CD4-positive, alpha-beta T cell treated with Interleukin-15 for 1 hour (primary cell): ENCODE data around the gene MFAP1.
"Not testable (repeated sequence)": the region's sequence is repeated elsewhere in the genome, so short reads cannot be mapped to it uniquely, and the experiment has no call there.

Experiments used
- DNase-seq: peaks from one replicate; pipeline ENCODE4 v3.0.0-alpha.2; 2020

The MFAP1 gene, protein sequence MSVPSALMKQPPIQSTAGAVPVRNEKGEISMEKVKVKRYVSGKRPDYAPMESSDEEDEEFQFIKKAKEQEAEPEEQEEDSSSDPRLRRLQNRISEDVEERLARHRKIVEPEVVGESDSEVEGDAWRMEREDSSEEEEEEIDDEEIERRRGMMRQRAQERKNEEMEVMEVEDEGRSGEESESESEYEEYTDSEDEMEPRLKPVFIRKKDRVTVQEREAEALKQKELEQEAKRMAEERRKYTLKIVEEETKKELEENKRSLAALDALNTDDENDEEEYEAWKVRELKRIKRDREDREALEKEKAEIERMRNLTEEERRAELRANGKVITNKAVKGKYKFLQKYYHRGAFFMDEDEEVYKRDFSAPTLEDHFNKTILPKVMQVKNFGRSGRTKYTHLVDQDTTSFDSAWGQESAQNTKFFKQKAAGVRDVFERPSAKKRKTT

DNA sequence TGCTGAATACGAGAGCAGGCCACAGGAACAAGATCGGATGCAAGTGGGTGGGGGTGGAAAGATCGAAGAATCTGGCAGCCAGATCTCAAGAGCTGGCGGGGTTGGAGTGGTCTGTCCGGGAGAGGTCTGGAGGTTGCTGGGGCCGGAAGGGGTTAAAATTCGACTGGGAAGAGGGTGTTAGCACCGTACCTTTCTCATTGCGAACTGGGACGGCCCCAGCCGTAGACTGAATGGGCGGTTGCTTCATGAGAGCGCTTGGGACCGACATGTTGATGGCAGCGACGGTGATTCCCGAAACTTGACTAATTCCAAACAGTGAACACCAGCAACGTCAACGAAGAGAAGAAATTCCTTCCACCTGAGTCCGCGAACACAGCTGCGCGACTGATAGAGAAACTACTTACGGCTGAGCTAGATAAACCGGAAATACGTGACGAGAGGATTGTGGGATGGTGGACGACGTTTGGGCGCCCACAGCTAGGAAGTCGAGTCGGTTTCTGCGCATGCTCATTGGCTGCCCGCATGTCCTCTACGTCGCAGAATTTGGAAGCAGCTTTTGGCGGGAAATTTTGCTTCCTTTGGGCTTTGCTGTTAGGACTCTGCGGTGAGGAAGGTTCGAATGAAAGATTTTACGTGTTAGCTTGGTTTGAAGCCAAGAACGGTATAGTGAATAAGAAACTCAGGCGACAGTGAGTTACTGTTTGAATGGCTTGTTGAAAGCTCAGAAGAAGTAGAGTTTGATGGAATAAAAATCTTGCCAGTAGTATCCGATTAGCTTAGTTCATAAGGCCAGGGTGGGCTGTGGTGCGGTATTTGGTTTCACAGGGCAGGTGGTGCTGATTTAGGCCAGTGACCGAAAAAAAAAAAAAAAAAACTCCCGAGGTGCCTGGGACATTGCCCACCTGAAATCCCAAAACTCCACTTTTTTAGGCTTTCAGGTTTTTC is at the start of gene MFAP1:
Gene MFAP1 (minus strand): TSS at position 389 of the 945 bp plus-strand sequence. CDS start 121 bp downstream, at position 268.
- peak; percentile 96 for DNase-seq

DNA sequence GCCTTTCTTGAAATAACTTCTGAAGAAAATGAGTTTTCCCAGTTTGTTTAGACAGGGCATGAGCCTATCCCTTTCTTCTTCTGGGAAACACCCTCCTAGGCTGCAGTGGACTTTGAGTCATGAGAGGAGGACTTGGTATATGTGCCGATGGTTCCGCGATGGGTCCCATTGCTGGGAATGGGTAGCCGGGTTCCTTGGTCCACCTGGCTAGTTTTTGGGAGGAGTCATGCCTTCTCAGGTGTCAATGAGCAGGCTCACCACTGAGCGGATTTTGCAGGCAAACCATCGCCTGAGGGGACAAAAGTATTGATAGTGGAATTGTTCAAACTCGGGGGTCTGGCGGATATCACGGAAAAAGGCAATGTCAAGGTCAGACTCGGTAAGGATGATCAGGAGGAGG is 49.2 kb upstream of the MFAP1 start:
- no peak for DNase-seq

DNA sequence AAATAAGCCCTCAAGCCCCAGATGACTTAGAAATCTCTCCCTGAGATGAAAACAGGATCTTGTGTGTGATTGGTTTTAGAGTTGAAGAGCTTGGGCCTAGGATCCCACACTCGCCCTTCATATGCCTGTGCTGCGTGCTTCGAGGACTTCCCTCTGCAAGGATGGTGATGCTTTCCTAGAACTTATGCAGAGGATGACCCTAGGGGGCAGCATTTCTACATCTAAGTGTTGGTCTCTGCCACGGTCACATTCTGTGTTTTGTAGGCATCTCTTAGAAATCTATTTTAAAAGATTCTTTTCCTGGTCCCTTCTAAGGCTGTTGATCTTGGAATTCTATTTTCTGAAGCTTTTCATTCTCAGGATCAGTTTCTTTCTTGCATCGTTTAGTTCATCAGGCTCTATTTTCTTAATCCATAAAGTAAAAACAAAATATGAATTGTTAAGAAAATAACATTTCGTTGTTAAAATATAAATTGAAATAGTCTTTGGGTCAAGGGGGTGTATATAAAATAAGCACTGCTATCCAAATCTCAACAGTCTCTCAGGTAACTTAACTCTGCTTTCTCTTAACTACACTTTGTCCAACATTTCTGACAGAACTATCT is 48.0 kb upstream of the MFAP1 start:
- no peak for DNase-seq

DNA sequence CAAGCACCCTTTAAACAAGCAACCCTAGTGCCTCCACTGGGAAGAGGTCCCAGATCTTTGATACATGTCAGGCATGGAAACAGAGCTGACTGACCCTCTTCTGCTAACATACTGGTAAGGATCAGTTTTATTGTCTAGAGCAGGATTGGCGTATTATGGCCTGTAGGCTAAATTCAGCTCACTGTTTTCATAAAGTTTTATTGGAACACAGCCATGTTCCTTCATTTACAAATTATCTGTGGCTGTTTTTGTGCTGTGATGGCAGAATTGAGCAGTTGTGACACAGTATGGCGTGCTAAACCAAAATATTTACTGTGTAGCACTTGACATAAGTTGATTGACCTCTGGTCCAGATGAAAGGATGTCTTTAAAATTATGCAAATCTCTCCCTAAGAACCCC is 47.3 kb upstream of the MFAP1 start:
- DNase-seq: no peak

DNA sequence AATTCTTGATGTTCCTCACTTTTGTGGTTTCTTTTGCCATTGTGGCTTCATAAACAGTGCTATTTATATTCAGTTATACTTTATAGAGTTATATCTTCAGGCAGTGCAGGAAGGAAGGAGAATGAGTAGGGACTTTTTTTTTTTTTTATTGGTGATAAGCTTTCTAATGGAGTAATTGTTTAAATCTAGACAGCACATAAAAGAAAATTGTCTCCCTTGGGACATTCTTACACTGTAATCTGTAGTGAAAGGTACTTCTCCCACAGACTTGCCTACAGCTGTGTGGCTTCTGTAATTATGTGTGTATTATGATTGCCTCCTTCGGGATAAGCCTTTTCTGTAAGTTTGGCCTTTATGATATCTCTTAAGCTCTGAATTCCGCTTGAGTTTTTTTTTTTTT is 43.9 kb upstream of the MFAP1 start:
- DNase-seq: no peak

DNA sequence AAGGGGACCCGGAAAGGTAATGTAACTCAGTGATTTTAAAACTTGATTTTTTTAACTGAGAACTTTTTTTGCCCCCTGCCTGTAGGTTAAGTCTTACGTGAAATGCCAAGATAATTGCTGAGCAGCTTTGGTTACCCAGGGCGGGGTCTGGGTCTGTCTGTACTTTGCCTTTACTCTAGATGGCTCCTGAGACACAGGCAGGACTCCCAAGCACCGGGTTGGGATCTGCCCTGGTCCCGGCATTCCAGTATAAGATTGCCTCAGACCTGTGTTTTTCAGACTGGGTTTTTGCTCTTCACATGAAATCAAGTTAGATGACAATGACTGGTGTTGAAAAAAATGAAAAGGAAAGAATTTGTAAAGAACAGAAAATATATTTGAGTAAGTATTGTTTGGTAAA is 42.6 kb upstream of the MFAP1 start:
- DNase-seq: no peak

DNA sequence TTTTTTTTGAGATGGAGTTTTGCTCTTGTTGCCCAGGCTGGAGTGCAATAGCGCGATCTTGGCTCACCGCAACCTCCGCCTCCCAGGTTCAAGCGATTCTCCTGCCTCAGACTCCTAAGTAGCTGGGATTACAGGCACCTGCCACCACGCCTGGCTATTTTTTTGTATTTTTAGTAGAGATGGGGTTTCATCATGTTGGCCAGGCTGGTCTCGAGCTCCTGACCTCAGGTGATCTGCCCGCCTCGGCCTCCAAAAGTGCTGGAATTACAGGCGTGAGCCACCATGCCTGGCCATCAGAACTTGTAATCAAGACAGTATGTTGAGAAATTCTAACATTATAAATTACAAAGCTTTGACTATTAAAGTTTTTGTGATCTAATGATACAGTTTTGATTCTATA is 42.1 kb upstream of the MFAP1 start:
- DNase-seq: not testable (repeated sequence)

DNA sequence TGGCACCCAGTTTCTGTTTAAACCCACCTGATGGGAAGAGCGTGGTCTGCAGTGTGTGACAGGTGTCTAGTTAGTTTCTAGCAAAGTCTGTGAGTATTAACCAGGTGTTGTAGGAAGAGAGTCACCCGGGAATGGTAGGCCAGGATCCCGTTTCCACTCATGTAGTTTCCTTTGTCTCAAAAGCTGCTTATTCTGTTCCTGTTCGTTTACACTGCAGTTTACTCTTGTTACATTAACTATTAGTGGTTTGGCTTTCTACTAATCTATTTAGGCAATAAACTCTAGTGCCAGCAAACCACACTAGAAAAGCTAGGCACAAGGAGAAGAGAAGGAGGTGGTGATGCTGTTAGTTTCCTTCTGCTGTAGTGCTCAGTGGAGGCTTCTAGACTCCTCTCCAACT is 35.1 kb upstream of the MFAP1 start:
- DNase-seq: no peak

DNA sequence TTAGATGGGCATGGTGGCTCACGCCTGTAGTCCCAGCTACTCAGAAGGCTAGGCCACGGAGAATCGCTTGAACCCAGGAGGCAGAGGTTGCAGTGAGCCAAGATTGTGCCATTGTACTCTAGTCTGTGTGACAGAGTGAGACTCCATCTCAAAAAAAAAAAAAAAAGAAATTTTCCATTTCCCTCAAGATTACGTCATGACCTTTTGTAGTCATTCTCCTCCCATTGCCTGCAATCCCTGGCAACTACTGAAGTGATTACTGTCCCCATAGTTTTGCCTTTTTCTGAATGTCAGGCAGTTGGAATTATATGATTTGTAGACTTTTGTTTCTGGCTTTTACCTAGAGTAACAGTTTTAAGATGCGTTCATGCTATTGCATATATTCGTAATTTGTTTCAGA is 30.3 kb upstream of the MFAP1 start:
- DNase-seq: no peak

DNA sequence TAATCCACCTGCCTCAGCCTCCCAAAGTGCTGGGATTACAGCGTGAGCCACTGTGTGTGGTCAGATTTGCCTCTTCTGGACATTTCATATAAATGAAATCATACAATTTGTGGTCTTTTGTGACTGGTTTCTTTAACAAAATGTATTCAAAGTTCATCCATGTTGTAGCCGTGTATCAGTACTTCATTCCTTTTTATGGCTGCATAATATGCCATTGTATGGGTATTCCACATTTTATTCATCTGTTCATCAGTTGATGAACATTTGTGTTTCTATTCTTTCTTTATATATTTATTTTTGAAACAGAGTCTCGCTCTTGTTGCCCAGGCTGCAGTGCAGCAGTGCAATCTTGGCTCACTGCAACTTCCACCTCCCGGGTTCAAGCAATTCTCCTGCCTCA is 28.1 kb upstream of the MFAP1 start:
- DNase-seq: no peak

DNA sequence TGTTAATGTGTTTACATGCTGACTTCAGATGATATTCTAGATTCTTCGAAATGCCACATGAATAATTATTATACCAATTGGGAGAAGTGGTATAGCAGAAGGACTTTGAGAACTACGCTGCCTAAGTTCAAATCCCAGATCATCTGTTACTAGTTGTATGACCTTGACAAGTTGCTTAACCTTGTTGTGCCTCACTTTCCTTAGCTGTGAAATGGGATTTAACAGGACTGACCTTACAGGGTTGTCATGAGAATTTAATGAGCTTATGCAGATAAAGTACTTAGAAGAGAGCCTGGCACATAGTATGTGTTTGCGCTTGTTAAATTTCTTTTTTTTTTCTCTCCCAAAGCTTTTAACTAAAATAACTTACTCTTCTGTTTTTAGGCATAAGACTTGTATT is 26.8 kb upstream of the MFAP1 start:
- no peak for DNase-seq

DNA sequence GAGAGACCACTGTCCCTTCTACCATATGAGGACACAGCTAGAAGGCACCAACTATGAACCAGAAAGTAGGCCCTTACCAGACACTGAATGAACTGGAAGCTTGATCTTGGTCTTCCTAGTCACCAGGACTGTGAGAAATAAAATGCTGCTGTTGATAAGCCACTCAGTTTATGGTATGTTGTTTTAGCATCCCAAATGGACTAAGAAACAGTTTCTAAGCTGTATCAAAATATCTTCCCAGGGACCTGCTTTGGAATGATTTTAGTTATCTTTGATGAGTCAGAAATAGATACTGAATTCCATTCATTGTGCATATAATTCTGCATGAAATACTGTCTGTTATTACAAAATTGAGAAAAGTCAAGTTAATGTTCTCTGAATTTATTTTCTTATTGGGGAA is 20.9 kb upstream of the MFAP1 start:
- DNase-seq: no peak

DNA sequence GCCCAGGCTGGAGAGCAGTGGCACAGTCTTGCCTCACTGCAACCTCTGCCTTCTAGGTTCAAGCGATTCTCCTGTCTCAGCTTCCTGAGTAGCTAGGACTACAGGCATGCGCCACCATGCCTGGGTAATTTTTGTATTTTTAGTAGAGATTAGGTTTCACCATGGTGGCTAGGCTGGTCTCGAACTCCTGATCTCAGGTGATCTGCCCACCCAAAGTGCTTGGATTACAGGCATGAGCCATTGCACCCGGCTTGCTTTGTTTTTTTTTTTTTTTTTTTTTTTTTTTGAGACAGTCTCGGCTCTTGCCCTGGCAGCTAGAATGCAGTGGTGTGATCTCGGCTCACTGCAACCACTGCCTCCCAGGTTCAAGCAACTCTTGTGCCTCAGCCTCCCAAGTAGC is 8.0 kb upstream of the MFAP1 start:
- DNase-seq: not testable (repeated sequence)

DNA sequence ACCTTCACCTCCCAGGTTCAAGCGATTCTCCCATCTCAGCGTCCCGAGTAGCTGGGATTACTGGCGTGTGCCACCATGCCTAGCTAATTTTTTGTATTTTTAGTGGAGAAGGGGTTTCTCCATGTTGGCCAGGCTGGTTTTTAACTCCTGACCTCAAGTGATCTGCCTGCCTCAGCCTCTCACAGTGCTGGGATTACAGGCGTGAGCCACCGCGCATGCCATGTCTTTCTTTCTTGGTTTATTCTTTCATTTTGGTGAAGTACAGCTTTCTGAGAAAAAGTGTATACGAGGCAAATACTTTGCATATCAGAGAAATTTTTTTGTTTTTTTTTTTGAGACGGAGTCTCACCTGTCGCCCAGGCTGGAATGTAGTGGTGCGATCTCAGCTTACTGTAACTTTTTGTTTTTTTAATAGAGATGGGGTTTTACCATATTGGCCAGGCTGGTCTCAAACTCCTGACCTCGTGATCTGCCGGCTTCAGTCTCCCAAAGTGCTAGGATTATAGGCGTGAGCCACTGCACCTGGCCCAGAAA is 7.1 kb upstream of the MFAP1 start:
- DNase-seq: not testable (repeated sequence)

DNA sequence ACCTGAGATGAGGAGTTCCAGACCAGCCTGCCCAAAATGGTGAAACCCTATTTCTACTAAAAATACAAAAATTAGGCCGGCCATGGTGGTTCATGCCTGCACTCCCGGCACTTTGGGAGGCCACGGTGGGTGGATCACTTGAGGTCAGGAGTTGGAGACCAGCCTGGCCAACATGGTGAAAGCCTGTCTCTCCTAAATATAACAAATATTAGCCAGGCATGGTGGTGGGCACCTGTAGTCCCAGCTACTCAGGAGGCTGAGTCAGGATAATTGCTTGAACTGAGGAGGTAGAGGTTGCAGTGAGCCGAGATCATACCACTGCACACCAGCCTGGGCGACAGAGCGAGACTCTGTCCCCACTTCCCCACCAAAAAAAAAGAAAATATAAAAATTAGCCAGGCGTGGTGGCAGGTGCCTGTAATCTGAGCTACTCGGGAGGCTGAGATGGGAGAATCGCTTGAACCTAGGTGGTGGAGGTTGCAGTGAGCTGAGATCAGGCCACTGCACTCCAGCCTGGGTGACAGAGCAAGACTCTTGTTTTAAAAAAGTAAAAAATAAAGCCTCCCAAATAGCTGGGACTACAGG is 6.3 kb upstream of the MFAP1 start:
- not testable (repeated sequence) for DNase-seq

DNA sequence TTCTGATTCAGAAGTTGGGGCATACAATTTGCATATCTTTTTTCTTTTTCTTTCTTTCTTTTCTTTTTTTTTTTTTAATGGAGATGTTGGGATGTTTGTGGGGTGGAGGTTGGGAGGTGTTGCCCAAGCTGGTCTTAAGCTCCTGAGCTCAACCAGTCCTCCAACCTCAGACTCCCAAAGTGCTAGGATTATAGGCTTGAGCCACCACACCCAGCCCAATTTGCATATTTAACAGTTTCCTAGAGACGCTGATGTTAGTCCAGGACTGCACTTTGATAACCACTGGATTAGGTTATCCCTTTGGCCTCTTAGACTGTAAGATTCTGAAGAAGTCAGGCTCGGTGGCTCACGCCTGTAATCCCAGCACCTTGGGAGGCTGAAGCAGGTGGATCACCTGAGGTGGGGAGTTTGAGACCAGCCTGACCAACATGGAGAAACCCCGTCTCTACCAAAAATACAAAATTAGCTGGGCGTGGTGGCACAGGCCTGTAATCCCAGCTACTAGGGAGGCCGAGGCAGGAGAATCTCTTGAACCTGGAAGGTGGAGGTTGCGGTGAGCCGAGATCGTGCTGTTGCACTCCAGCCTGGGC is 5.6 kb upstream of the MFAP1 start:
- not testable (repeated sequence) for DNase-seq

DNA sequence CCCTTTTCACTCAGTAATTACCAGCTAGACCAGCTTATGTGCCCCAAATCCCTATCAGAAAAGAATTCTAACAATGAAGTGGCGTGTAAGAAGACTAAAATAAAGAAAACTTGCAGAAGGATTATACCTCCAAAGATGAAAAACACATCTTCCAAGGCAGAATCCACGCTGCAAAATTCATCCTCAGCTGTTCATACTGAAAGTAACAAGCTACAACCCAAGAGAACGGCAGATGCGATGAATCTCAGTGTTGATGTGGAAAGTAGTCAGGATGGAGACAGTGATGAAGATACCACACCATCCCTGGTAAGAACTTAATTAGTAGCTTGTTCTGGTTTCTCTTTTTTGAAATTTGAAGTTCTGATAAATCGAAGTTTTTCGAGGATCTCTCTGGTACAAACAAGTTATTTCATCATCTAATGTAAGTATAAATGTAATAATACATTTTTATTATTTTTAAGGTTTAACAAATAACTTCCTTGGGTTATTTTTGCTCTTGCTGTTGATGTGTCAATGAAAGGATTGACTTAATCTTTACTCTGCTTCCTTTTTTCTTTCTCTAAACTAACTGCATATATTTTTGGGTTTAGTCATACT is 3.7 kb upstream of the MFAP1 start:
- DNase-seq: no peak

DNA sequence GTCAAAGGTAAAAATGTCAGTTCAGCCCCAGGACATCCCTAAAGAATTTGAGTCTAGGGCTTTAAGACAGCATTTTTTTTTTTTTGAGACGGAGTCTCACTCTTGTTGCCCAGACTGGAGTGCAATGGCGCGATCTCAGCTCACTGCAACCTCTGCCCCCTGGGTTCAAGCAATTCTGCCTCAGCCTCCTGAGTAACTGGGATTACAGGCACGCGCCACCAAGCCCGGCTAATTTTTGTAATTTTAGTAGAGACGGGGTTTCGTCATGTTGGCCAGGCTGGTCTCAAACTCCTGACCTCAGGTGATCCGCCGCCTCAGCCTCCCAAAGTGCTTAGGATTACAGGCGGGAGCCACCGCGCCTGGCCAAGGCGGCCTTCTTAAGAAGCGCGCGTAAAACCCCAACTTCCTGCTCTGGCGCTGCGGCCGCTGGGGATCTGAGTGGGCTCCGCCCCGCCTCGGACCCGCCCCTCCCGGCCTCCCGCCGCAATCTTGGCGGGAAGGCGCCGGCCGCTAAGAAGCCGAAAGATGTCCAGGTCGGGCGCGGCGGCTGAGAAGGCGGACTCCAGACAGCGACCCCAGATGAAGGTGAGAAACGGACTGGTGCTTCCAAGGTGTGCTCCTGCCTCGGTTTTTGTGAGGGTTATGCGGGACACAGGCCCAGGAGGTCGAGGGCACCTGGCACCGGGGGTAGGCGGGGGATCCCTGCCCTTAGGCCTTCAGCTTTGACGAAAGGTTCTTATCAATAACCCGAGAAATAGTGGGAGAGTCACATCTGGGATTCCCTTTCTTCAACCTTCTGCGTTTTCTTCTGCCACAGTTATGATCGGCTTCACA is 2.2 kb upstream of the MFAP1 start, which contains the start of gene WDR76:
Gene WDR76 (plus strand): TSS at position 495 of the 834 bp plus-strand sequence. CDS start 31 bp downstream, at position 526.
- DNase-seq: peak; percentile 72

DNA sequence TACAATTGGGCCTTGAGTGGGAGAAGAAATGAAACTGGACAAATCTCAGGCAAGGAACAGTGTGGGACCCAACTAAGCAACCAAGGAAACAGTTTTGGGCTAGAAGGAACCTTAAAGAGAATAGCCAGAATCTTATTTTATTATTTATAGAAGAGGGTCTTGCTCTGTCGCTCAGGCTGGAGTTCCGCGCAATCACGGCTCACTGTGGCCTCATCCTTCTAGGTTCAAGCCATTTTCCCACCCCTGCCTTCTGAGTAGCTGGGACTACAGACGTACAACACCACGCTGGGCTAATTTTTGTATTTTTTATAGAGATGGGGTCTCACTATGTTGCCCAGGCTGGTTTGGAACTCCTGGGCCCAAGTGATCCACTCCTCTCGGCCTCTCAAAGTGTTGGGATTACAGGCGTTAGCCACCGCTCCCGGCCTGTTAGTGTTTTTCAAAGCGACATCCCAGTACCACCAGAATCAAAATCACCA is 1.6 kb upstream of the MFAP1 start:
- DNase-seq: no peak

DNA sequence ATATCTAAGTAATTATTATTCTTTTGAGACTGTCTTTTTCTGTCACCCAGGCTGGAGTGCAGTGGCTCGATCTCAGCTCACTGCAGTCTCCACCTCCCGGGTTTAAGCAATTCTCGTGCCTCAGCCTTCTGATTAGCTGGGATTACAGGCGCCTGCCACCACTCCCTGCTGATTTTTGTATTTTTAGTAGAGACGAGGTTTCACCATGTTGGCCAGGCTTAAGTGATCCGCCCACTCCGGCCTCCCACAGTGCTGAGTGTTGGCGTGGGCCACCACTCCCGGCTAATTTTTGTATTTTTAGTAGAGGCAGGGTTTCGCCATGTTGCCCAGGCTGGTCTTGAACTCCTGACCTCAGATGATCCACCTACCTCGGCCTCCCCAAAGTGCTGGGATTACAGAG is 815 bp upstream of the MFAP1 start:
- not testable (repeated sequence) for DNase-seq

DNA sequence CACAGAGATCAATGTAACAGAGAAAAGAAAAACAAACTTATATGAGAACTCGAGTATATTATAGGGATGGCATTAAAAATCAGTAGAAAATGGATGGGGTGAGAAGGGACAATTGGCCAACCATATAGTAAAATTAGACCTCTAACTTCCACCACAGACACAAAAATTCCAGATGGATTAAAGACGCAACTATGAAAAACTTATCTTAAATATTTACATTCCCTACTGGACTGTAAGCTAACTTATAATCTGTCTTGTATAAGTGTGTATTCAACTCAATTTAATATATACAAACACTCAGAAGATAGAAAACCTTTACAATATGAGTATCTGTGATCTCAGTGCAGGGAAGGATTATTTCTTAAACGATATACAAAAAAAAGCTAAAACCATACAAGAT is 3.0 kb downstream of the MFAP1 start:
- DNase-seq: no peak
